GM19372 (cell line): Measurements from ENCODE around the gene KRTAP10-1.

Experiments used
- ATAC-seq: cut with Tn5 transposase; IDR thresholded peaks from one replicate; pipeline ENCODE4 v1.9.1; 2021; ENCODE audit warnings: mild to moderate bottlenecking, low read depth, moderate library complexity; ENCODE audit not compliant: unreplicated experiment

Gene KRTAP10-1

DNA sequence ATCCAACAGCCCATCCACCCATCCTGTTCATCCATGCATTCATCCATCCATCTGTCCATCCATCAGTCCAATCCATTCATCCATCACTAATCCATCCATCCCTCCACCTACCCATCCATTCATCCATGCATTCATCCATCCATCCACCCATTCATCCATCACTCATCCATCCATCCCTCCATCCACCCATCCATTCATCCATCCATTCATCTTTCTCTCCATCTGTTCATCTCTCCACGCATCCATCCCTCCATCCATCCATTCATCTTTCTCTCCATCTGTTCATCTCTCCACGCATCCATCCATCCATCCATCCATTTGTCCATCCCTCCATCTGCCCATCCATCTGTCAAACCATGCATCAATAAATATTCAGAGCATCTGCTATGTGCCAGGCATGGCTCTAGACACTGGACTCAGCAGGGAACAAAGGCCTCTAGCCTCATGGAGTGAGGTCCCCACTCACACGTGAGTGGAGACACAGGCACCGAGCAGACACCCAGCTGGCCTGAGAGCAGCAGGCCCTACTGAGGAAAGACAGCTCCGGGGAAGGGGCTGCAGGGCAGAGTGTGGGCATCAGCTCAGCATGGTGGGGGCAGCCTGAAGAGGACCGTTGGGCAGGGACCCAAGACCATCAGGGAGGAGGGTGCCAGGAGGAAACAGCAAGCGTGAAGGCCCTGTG is 9.6 kb downstream of the KRTAP10-1 start:
- no peak for ATAC-seq

DNA sequence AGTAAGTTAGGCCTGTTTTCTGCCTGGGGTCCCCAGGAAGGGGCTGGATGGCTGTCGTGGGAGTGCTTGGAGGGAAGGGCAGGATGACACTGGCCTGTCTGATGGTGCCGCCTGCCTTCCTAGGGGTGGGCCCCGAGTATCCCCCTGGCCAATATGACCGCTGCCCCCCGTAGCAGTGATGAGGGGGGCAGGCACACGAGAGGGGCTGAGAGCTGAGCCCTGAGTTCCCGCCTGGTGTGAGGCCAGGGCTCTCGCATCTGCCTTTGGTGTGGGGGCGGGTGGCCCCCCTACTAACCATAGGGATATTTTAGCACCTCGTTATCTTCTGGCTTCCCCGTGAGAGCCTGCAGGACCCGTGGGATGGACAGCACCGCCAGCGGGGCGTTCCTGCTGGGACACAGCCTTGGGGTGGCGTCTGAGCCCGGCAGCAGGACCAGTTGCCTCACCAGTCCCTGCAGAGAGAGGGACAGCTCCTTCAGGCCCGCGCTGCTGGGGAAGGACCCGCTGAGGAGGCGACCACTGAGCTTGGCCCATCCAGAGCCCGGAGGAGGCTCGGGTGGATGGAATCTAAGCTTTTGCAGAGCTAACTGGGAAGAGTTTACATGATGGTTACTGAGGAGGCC is 10.4 kb downstream of the KRTAP10-1 start:
- no peak for ATAC-seq

DNA sequence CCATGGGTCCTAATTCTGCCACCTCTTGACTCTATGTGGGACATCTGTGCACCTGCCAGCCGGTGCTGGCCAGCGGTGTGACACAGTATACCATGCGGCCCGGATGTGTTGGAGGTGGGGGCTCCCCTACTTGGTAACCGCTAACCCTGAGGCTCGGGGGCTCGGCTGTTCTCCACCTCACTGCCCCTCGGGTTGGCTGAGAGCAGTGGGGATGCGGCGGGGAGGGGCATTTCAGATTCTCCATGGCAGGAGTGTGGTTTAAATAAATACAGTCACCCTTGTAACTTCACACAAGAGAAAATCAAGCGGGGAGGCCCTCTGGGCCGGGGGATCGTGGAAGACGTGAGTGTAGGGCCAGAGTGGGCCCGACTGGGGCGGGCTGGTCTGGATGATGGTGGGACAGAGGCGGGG is 11.0 kb downstream of the KRTAP10-1 start:
- no peak for ATAC-seq

- ATAC-seq: no peak
Measured at GRCh38 chr21:44528634-44528995, 11.4 kb downstream of the KRTAP10-1 start.

DNA sequence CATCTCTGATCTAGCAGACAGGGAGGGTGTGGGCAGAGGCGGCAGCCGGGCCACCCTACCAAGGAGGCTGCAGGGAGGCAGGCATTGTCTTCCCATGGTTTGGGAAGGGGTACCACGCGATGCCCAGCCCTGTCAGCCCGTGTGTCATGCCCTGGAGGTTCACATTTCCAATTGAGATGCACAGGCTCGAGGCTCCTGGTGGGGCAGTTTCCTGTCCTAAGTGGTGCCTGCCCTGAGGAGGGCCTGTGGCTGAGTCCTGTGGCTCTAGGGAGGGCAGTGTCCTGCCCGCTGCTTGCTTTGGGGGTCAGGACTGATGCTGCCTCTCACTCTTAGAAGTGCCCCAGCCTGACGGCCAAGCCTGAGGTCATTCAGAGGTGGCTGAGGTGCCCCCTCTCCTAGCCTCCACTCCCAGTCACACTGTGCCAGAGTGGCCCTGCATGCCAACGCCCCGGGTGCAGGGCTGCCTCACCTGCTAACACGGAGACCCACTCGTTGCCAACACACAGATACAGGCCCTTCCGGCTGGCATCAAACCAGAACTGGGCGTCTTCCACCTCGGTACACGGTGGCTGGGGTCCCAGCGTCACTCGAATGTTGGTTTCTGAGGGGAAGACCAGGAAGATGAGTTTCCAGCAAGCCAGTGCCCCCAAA is 11.9 kb downstream of the KRTAP10-1 start:
- ATAC-seq: no peak

- no peak for ATAC-seq
Measured at GRCh38 chr21:44527156-44527982, 12.6 kb downstream of the KRTAP10-1 start.

DNA sequence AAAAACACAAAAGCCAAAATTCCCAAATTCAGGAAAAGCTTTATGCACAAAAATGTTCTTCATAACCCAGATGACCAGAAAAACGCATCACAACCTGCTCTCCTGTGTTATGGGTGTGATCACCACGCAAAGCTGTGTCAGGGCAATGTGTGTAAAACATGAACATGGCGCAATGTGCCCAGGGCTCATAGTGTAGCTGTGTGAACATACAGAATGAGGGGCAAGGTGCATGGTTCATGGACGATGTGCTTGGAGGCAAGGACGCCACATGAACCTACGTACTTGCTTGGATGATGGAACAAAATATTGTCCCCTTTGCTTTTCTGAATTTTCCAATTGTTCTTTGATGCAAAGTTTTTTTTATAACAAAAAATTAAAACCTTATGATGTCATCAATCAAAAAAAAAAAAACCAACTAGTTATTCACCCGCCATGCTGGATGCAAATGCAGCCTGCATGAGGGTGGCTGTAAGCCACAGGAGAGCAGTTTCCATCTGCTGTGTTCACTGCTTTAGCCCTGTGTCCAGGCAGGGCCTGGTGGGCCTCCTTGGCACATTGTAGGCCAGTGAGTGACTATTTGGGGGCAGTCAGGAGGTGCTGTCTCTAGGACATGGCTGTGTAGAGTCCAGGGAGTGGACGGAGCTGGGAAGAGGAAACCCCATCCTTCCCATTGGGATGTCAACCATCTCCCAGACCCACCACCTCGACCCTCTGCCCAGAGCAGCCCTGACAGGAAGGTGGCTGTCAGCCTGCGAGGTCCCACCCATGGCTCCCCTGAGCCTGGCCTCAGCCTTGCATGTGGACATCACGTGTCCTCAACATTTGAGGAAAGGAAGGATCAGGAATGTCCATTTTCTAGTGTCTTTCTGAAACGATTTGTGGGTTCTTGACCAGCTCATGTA is 13.6 kb downstream of the KRTAP10-1 start:
- ATAC-seq: no peak

- ATAC-seq: no peak
Measured at GRCh38 chr21:44525391-44526095, 14.5 kb downstream of the KRTAP10-1 start.

DNA sequence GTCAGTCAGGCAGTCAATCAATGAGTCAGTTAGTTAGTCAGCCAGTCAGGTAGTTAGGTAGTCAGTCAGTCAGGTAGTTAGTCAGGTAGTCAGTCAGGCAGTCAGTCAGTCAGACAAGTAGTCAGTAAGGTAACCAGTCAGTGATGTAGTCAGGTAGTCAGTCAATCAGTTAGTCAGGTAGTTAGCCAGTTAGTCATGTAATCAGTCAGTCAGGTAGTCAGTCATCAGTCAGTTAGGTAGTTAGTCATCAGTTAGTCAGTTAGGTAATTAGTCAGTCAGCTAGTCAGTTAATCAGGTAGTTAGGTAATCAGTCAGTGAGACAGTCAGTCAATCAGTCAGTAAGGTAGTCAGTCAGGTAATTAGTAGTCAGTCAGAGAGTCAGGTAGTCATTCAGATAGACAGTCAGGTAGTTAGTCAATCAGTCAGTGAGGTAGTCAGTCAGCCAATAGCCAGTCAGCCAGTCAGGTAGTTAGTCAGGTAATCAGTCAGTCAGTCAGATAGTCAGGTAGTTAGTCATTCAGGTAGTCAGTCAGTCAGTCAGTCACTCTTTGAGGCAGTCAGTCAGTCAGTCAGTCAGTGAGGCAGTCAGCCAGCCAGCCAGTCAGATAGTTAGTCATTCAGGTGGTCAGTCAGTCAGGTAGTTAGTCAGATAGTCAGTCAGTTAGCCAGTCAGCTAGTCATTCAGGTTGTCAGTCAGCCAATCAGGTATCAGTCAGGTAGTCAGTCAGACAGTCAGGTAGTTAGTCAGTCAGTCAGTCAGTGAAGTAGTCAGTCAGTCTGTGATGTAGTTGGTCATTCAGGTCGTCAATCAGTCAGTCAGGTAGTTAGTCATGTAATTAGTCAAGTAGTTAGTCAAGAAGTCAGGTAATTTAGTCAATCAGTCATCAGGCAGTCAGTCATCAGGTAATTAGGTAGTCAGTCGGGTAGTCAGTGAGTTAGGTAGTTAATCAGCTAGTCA is 15.3 kb downstream of the KRTAP10-1 start:
- no peak for ATAC-seq

DNA sequence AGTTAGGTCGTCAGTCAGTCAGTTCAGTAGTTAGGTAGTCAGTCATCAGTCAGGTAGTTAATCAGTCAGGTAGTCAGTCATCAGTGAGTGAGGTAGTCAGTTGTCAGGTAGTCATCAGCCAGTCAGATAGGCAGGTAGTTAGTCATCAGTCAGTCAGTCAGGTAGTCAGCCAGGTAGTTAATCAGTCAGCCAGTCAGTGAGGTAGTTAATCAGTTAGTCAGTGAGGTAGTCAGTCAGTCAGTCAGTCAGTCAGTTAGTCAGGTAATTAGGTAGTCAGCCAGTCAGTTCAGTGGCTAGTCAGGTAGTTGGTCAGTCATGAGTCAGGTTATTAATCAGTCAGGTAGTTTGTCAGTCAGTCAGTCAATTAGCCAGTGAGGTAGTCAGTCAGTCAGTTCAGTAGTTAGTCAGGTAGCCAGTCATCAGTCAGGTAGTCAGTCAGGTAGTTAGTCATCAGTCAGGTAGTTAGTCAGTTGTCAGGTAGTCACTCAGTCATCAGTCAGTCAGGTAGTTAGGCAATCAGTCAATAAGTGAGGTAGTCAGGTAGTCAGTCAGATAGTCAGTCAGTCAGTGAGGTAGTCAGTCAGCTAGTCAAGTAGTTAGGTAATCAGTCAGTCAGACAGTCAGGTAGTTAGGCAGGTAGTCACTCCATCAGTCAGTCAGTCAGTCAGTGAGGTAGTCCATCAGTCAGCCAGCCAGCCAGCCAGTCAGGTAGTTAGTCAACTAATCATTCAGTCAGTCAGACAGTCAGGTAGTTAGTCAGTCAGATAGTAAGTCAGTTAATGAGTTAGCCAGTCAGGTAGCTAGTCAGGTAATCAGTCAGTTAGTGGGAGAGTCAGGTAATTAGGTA is 16.2 kb downstream of the KRTAP10-1 start:
- ATAC-seq: no peak

GRCh38 chr21:44522753-44523204 is 17.2 kb downstream of the KRTAP10-1 start:
- no peak for ATAC-seq

DNA sequence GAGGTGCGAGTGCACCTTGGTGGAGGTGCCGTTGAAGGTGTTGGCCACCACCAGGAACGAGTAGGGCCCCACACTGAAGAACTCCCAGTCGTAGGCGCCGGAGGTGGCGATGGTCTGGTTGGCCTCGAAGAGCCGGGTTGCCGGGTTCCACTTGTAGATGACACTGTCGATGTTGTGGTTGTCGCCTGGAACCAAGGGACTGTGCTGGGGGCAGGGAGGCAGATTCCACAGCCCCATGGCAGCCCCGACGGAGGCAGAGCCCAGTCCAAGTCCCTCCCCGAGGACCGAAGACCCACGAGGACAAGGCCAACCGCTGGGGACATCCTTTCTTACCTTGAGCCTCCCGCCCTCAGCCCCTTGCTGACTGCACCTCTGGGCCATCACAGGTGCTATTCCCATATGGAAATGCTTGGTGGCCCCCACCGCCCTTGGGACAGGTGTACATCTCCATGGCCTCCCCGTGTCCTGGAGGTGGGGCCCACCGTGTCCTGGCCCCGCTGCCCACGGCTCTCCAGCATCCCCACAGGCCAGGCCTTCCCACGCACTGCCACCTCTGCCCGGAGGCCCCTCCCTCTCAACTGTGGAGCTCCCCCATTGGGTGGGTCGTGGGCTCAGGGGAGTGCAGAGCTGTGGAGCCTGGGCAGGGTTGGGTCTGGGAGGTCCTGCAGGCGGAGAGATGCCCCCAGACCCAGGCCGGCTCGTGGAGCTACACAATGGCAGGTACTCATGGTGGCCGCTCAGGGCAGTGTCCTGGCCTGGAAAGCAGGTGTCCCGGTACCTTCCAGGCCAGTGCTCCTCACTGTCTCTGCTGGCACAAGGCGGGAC is 17.9 kb downstream of the KRTAP10-1 start:
- no peak for ATAC-seq

- no peak for ATAC-seq
Measured at GRCh38 chr21:44521301-44521927, 18.6 kb downstream of the KRTAP10-1 start.

- no peak for ATAC-seq
Measured at GRCh38 chr21:44520326-44521300, 19.4 kb downstream of the KRTAP10-1 start.
